ENCODE data around the gene AADAC. TPM values are rescaled to one million over a fixed set of nuclear protein-coding genes. Genes with fewer than 3 reads are reported as not detected.
"Not testable (repeated sequence)": the region's sequence is repeated elsewhere in the genome, so short reads cannot be mapped to it uniquely, and the experiment has no call there.

The AADAC gene
- total RNA-seq, 2 donors from 2014 or later = not detected

DNA sequence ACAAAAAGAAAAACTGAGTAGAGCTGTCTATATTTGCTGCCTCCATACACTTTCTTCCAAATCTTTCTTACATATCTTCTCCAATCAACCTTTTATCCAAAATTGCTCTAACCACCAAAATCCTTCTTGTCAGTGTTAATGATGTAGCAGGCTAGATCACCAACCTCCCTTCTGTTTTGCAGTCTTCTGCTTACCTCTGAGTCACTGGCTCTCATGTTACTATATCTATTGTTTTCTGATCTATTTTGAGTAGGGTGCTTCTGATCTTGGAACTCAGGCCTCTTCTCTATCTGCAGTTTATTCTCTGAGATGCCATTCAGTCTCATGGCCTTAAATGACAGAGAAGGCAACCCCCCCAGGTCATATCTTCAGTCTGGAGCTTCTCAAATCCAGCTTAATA lies 26.3 kb upstream of the AADAC start:
- no peaks in the 10 kb centered on the region for H3K27me3 Mint-ChIP-seq (ENCODE audit: low read depth)
- H3K4me3 Mint-ChIP-seq = no peak overlapping the region
- DNase-seq (no peak), ATAC-seq (replicated peaks in 1 of 2) (no peak)
- no peaks in the 10 kb centered on the region for H3K36me3 Mint-ChIP-seq (ENCODE audit: insufficient read depth in 2 of 2)
- peaks cover 0 to 2% of the 10 kb centered on the region in 2 donors for H3K9me3 Mint-ChIP-seq
- H3K27ac Mint-ChIP-seq = no peak overlapping the region
- no peaks in the 10 kb centered on the region for H3K4me1 Mint-ChIP-seq (ENCODE audit: low read depth)

DNA sequence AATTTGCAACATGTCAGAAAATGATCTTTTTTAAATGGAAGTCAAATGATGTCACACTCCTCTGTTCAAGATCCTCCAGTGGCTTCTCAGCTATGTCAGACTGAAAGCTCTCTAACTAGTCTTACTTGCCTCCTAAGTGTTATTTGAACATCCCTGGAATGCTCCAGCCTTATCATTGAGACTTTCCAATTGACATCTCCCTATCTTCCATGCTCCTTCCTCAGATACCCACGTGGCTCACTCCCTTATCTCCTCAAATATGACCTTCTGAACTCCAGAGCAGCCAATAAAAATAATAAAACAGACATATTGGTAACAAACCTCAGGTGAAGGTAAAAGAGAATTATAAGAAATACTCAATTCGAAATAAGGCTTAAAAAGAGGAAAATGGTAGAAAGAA lies 25.5 kb upstream of the AADAC start:
- Mint-ChIP-seq H3K4me3 (no peak overlapping the region), H3K36me3 (ENCODE audit: insufficient read depth in 2 of 2) (no peaks in the 10 kb centered on the region), H3K27ac (no peak overlapping the region), H3K4me1 (ENCODE audit: low read depth) (no peaks in the 10 kb centered on the region), H3K27me3 (ENCODE audit: low read depth) (no peaks in the 10 kb centered on the region), H3K9me3 (peaks cover 0 to 2% of the 10 kb centered on the region in 2 donors)
- ATAC-seq (replicated peaks in 1 of 2) = no peak
- DNase-seq = no peak

DNA sequence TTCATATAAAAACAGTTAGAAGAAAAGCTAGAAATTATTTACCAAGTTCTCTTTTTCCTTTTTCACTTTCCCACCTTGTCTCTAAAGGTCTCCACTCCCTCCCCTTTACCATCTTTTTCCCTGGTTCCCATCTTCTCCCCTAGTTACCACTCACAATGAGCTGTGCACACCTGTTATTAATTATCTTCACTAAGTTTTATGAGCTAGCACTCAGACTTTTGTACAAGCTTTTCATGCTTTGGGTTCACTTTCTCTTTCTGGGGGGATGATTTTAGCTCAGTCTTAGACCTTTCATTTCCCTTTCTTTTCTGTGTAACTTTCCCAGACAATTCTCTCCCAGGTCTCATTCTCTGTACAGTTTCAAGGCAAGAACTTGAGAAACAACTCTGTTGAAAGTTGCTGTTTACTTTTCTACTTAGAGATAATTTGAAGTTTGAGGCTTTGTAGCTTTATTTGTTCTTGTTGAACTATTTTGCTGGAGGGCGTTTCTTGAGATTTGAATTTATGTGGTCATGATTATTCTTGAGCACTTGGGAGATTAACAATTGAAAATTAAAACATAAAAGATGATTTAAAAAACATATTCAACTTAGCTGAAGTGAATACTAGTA lies 24.0 kb upstream of the AADAC start:
- H3K27ac Mint-ChIP-seq = no peak overlapping the region
- H3K9me3 Mint-ChIP-seq = peaks cover 0 to 2% of the 10 kb centered on the region in 2 donors
- no peaks in the 10 kb centered on the region for H3K4me1 Mint-ChIP-seq (ENCODE audit: low read depth)
- ATAC-seq (replicated peaks in 1 of 2) (no peak), DNase-seq (no peak)
- H3K27me3 Mint-ChIP-seq (ENCODE audit: low read depth) = peaks cover 5% of the 10 kb centered on the region
- H3K4me3 Mint-ChIP-seq = no peak overlapping the region
- H3K36me3 Mint-ChIP-seq (ENCODE audit: insufficient read depth in 2 of 2) = no peaks in the 10 kb centered on the region

DNA sequence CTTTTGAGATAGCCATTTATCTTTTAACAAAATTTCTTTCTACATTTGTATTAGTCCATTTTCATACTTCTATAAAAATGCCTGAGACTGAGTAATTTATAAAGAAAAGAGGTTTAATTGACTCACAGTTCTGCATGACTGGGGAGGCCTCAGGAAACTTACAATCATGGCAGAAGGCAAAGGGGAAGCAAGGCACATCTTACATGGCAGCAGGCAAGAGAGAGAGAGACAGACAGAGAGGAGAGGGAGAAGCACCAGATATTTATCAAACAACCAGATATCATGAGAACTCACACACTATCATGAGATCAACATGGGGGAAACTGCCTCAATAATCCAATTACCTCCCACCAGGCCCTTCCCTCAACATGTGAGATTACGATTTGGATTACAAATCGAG lies 23.2 kb upstream of the AADAC start:
- H3K27ac Mint-ChIP-seq; H3K27me3 Mint-ChIP-seq (ENCODE audit: low read depth); H3K4me3 Mint-ChIP-seq; H3K4me1 Mint-ChIP-seq (ENCODE audit: low read depth); H3K9me3 Mint-ChIP-seq; ATAC-seq (replicated peaks in 1 of 2); H3K36me3 Mint-ChIP-seq (ENCODE audit: insufficient read depth in 2 of 2); DNase-seq: not testable (repeated sequence)

DNA sequence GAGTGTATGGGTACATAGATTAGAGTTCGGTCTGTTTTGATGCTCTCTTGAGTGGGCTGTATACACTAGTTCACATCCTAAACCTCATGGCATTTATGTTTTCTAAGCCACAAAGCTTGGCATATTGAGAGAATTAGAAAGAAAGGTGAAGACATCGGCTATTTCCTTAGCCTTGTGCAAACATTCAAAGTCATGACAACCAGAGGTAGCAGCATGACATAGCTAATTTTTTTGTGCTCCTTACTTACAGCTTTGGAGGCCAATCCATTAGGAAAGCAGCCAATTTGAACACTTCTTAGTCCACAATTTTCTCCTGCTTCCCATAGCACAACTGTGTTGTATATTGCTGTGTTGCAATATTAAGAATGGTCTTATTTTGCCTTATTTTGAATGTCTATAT lies 21.5 kb upstream of the AADAC start:
- ATAC-seq (replicated peaks in 1 of 2) (no peak), DNase-seq (no peak)
- no peak overlapping the region for H3K4me3 Mint-ChIP-seq
- peaks cover 0 to 2% of the 10 kb centered on the region in 2 donors for H3K9me3 Mint-ChIP-seq
- no peaks in the 10 kb centered on the region for H3K36me3 Mint-ChIP-seq (ENCODE audit: insufficient read depth in 2 of 2)
- no peak overlapping the region for H3K27ac Mint-ChIP-seq
- no peaks in the 10 kb centered on the region for H3K4me1 Mint-ChIP-seq (ENCODE audit: low read depth)
- peaks cover 5% of the 10 kb centered on the region for H3K27me3 Mint-ChIP-seq (ENCODE audit: low read depth)

DNA sequence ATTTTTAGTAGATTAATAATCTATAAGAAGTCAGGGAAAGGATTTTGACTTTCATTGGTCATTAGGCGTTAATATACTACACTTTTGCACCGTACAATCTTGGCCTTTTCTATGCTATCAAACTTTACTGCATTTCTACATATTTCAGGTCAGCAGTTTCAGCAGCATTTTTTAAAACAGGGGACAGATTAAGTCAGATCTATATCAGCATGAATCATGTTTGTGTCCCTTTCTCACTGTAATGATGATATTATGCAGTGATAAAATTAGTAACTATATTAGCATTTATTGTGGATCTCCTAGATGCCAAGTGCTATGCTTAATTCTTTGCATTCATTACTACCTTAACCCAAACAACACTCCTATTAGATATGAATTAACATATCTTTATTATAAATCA lies 20.3 kb upstream of the AADAC start:
- Mint-ChIP-seq H3K4me3 (no peak overlapping the region), H3K4me1 (ENCODE audit: low read depth) (no peaks in the 10 kb centered on the region)
- no peak for ATAC-seq (replicated peaks in 1 of 2)

DNA sequence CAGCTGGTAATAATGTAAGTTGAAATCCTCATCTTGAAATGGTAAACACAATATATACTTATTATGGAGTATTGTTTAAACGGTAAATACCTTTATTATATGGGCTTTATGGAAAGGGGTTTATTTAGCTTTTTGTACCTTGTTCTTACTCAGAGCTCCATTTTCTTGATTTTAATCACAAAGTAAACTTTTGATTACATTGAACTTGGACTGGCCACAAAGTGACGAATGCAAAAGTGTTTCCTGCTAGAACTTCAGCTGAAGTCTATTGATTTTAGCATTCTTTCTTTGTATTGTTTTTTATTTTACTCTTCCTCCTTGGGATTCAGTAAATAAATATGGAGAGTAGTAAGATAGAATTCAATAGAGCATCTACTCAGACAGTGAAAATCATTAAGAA lies 19.8 kb upstream of the AADAC start:
- peaks cover 5% of the 10 kb centered on the region for H3K27me3 Mint-ChIP-seq (ENCODE audit: low read depth)
- peaks cover 0 to 2% of the 10 kb centered on the region in 2 donors for H3K9me3 Mint-ChIP-seq
- H3K4me1 Mint-ChIP-seq (ENCODE audit: low read depth) = no peaks in the 10 kb centered on the region
- H3K4me3 Mint-ChIP-seq = no peak overlapping the region
- DNase-seq = no peak
- no peak overlapping the region for H3K27ac Mint-ChIP-seq
- H3K36me3 Mint-ChIP-seq (ENCODE audit: insufficient read depth in 2 of 2) = no peaks in the 10 kb centered on the region
- no peak for ATAC-seq (replicated peaks in 1 of 2)

More for the DNA sequence above, 20.3 kb upstream of the AADAC start:
- Mint-ChIP-seq H3K9me3 (peaks cover 0 to 2% of the 10 kb centered on the region in 2 donors), H3K36me3 (ENCODE audit: insufficient read depth in 2 of 2) (no peaks in the 10 kb centered on the region), H3K27me3 (ENCODE audit: low read depth) (peaks cover 5% of the 10 kb centered on the region), H3K27ac (no peak overlapping the region)
- DNase-seq = no peak

DNA sequence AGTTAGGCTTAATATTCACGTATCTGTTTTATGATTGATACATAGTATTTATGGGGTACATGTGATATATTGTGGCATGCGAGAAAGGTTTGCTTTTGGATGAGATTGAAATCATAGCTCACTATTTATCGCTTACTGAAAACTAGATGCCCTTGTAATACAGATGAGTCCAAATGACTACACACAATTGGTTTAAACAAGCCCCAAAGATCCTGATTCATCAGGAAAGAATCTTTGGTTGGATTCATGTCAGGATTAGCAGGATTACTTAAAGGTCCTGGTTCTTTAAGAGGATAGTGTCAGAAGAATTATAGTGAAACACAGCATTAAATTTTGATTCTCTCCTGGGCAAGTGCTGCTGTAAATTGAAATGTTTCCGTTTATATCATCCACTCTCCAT lies 18.6 kb upstream of the AADAC start:
- H3K27me3 Mint-ChIP-seq (ENCODE audit: low read depth) = peaks cover 5% of the 10 kb centered on the region

DNA sequence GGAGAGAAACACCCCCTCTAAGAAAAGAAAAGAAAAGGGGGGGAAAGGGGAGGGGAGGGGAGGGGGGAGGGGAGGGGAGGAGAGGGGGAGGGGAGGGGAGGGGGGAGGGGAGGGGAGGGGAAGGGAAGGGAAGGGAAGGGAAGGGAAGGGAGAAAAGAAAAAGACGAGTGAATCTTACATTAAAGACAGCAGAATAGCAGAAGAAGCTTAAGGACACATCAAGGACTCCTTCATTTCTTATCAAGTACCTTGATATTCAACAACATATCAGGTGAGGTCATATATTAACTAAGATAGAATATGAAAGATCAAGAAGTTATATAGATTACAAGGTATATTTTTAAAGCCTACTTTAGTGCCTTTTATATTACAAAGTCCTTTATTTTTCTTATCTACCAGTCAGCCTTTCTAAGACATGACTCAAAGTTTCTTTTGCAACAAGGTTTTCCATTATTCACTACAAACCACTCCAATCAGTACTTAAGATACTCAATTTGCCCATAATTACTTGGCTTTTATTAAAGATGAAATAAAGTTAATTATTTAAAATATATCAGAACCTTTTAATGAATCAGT lies 17.7 kb upstream of the AADAC start:
- no peaks in the 10 kb centered on the region for H3K36me3 Mint-ChIP-seq (ENCODE audit: insufficient read depth in 2 of 2)
- ATAC-seq (replicated peaks in 1 of 2) (no peak), DNase-seq (no peak)
- H3K9me3 Mint-ChIP-seq = no peaks in the 10 kb centered on the region
- peaks cover 5% of the 10 kb centered on the region for H3K27me3 Mint-ChIP-seq (ENCODE audit: low read depth)
- no peak overlapping the region for H3K27ac Mint-ChIP-seq
- no peak overlapping the region for H3K4me3 Mint-ChIP-seq
- no peaks in the 10 kb centered on the region for H3K4me1 Mint-ChIP-seq (ENCODE audit: low read depth)

More for the DNA sequence above, 18.6 kb upstream of the AADAC start:
- DNase-seq = no peak
- ATAC-seq (replicated peaks in 1 of 2) = no peak
- no peak overlapping the region for H3K27ac Mint-ChIP-seq
- H3K9me3 Mint-ChIP-seq = peaks cover 0 to 2% of the 10 kb centered on the region in 2 donors
- H3K4me3 Mint-ChIP-seq = no peak overlapping the region
- no peaks in the 10 kb centered on the region for H3K36me3 Mint-ChIP-seq (ENCODE audit: insufficient read depth in 2 of 2)
- no peaks in the 10 kb centered on the region for H3K4me1 Mint-ChIP-seq (ENCODE audit: low read depth)

DNA sequence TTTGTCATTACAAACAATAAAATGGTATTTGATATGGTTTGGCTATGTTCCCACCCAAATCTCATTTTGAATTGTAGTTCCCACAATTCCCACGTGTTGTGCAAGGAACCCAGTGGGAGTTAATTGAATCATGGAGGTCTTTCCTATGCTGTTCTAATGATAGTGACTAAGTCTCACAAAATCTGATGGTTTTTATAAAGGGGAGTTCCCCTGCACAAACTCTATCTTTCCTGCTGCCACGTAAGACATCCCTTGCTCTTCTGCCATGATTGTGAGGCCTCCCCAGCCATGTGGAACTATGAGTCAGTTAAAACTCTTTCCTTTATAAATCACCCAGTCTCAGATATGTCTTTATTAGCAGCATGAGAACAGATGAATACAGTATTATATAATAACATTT lies 15.4 kb upstream of the AADAC start:
- no peak overlapping the region for H3K27ac Mint-ChIP-seq
- no peak for DNase-seq
- ATAC-seq (replicated peaks in 1 of 2) = no peak
- H3K27me3 Mint-ChIP-seq (ENCODE audit: low read depth) = peaks cover 5% of the 10 kb centered on the region
- H3K36me3 Mint-ChIP-seq (ENCODE audit: insufficient read depth in 2 of 2) = no peaks in the 10 kb centered on the region
- no peak overlapping the region for H3K4me3 Mint-ChIP-seq
- no peaks in the 10 kb centered on the region for H3K4me1 Mint-ChIP-seq (ENCODE audit: low read depth)
- H3K9me3 Mint-ChIP-seq = no peaks in the 10 kb centered on the region

DNA sequence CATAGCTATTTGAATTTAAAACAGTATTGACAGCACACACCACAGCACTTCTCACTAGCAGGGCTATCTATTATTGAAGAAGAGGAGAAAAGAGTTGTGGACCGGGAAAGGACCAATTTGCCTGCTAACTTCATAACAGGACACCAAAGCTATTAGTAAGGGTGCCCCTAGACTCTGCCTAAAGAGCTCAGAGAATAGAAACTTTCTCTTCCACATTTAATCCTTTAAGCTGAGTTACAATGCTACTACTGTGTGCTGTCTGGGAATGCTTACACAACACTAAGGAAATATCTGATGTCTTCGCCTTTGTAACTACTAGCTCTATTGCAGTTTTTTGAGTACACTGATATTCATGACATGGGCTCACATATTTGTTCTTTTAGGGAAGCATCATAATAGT lies 13.5 kb upstream of the AADAC start:
- no peaks in the 10 kb centered on the region for H3K27me3 Mint-ChIP-seq (ENCODE audit: low read depth)
- no peaks in the 10 kb centered on the region for H3K9me3 Mint-ChIP-seq
- DNase-seq = no peak
- ATAC-seq (replicated peaks in 1 of 2) = no peak
- H3K36me3 Mint-ChIP-seq (ENCODE audit: insufficient read depth in 2 of 2) = no peaks in the 10 kb centered on the region
- no peak overlapping the region for H3K27ac Mint-ChIP-seq
- no peak overlapping the region for H3K4me3 Mint-ChIP-seq
- no peaks in the 10 kb centered on the region for H3K4me1 Mint-ChIP-seq (ENCODE audit: low read depth)

DNA sequence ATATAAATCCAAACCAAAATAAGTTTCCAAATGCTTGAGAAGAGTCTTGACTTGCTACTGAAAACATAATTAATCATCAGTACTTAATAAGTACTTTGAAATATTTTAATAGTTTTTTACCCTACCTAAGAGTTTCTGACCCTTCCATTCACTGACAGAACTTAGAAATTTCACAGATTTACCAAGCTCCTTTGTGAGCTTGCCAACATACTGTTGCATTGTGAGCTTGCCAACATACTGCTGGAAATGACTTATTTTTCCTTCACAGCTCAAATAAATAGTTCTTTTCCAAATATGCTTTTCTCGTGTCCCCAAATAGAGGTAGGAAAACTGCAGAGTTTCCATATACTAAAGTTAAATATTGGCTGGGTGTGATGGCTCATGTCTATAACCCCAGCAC lies 9.6 kb upstream of the AADAC start:
- Mint-ChIP-seq H3K4me3 (no peak overlapping the region), H3K9me3 (peaks cover 9 to 10% of the 10 kb centered on the region in 2 donors), H3K4me1 (ENCODE audit: low read depth) (no peaks in the 10 kb centered on the region), H3K27me3 (ENCODE audit: low read depth) (no peaks in the 10 kb centered on the region), H3K27ac (no peak overlapping the region), H3K36me3 (ENCODE audit: insufficient read depth in 2 of 2) (peaks cover 0 to 2% of the 10 kb centered on the region in 2 donors)
- no peak for DNase-seq
- no peak for ATAC-seq (replicated peaks in 1 of 2)

DNA sequence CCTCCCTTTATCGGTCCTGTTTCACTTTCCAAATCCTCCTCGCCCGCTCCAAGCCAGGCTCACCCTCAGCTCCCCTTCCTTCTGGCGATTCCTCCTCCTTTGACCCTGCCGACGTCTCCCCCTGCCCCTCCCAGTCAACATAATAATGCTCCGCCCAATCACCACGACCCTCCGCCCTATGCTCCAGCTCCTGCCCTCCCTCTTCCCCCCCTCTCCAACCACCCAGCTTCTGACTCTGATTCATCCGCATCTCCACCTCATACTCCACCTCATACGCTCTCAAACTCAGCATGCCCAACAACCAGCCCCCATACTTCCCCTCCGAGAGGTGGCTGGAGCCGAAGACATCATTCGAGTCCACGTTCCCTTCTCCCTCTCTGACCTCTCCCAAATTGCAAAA lies 7.1 kb upstream of the AADAC start:
- peaks cover 0 to 2% of the 10 kb centered on the region in 2 donors for H3K36me3 Mint-ChIP-seq (ENCODE audit: insufficient read depth in 2 of 2)
- ATAC-seq (replicated peaks in 1 of 2) = no peak
- no peak overlapping the region for H3K27ac Mint-ChIP-seq
- DNase-seq = no peak
- H3K9me3 Mint-ChIP-seq = peaks cover 9 to 10% of the 10 kb centered on the region in 2 donors
- no peaks in the 10 kb centered on the region for H3K4me1 Mint-ChIP-seq (ENCODE audit: low read depth)
- H3K4me3 Mint-ChIP-seq = no peak overlapping the region
- H3K27me3 Mint-ChIP-seq (ENCODE audit: low read depth) = no peaks in the 10 kb centered on the region

DNA sequence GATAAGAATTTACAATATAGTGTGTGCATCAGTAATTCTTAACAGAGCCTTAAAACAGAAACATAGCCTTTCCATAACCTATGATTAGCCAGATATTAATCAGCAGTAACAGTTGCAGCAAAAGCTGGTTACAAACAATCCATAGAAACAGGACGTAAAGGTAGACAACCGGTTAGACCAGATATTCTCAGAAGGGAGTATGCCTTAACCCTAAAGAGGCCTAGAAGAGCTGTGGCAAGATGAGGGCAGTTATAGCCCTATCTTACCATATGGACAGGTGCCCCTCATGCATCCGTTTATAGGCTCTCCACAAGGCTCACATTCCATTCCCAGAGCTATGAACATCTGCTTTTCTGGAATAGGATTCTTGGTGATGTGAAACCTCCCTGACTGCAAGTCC lies 5.0 kb upstream of the AADAC start:
- not testable (repeated sequence) for H3K27me3 Mint-ChIP-seq (ENCODE audit: low read depth); H3K9me3 Mint-ChIP-seq; H3K4me3 Mint-ChIP-seq; H3K36me3 Mint-ChIP-seq (ENCODE audit: insufficient read depth in 2 of 2); DNase-seq; ATAC-seq (replicated peaks in 1 of 2); H3K27ac Mint-ChIP-seq; H3K4me1 Mint-ChIP-seq (ENCODE audit: low read depth)
